Stimulated activated CD4-positive, alpha-beta T cell treated with anti-CD3 and anti-CD28 coated beads, Interleukin-2, amount 100 ng/mL, for 48 hours (primary cell): Measurements from ENCODE around the gene C8B.

ENCODE experiments used
- DNase-seq, 2 donors: peaks; one replicate each; pipeline ENCODE4 v3.0.0-alpha.2; 2020

The C8B gene

GRCh38 chr1:56929492-56929891, 36.3 kb downstream of the C8B start:
- DNase-seq = no peak

- DNase-seq = no peak
Measured at GRCh38 chr1:56927986-56928385, 37.8 kb downstream of the C8B start.

- DNase-seq = no peak
Measured at GRCh38 chr1:56927171-56927570, 38.6 kb downstream of the C8B start.

- no peak for DNase-seq
Measured at GRCh38 chr1:56925193-56925592, 40.6 kb downstream of the C8B start.

GRCh38 chr1:56924116-56924515, 41.7 kb downstream of the C8B start:
- DNase-seq = no peak

GRCh38 chr1:56923201-56923600, 42.6 kb downstream of the C8B start:
- no peak for DNase-seq

- DNase-seq = no peak
Measured at GRCh38 chr1:56922507-56922906, 43.3 kb downstream of the C8B start.

GRCh38 chr1:56922070-56922469, 43.7 kb downstream of the C8B start:
- no peak for DNase-seq

GRCh38 chr1:56921479-56921878, 44.3 kb downstream of the C8B start:
- DNase-seq = no peak

- DNase-seq = no peak
Measured at GRCh38 chr1:56920591-56921001, 45.2 kb downstream of the C8B start.

GRCh38 chr1:56917356-56917755, 48.5 kb downstream of the C8B start:
- DNase-seq = no peak

GRCh38 chr1:56916630-56917029, 49.2 kb downstream of the C8B start:
- DNase-seq = no peak

GRCh38 chr1:56915960-56916359, 49.9 kb downstream of the C8B start:
- DNase-seq = no peak

- no peak for DNase-seq
Measured at GRCh38 chr1:56912325-56912724, 53.5 kb downstream of the C8B start.

- DNase-seq = no peak
Measured at GRCh38 chr1:56911098-56911938, 54.5 kb downstream of the C8B start.

GRCh38 chr1:56910441-56910985, 55.3 kb downstream of the C8B start:
- no peak for DNase-seq

- no peak for DNase-seq
Measured at GRCh38 chr1:56908619-56909221, 57.1 kb downstream of the C8B start.

- no peak for DNase-seq
Measured at GRCh38 chr1:56905667-56906066, 60.1 kb downstream of the C8B start.

GRCh38 chr1:56904663-56905397, 61.0 kb downstream of the C8B start:
- DNase-seq = no peak

GRCh38 chr1:56903778-56904177, 62.0 kb downstream of the C8B start:
- DNase-seq = no peak

- DNase-seq = no peak
Measured at GRCh38 chr1:56901716-56902115, 64.1 kb downstream of the C8B start.

GRCh38 chr1:56898879-56899278, 66.9 kb downstream of the C8B start:
- no peak for DNase-seq

GRCh38 chr1:56898005-56898373, 67.8 kb downstream of the C8B start:
- no peak for DNase-seq
